ENCODE measurements around the gene MUC5B.

- TF ChIP-seq CTCF (conservative IDR thresholded peaks at IDR 0.05 in 1 of 2, IDR thresholded peaks at IDR 0.05 in 1 of 2; ENCODE audit: low read depth in 1 of 2, low read length in 2 of 2) (no peak), EZH2 (IDR thresholded peaks at IDR 0.05; ENCODE audit: low read length, missing control alignments) (no peak)
Observed at GRCh38 chr11:1192741-1193325, 30.0 kb upstream of the MUC5B start.
